Subcutaneous abdominal adipose tissue (tissue), 5 donors: ENCODE measurements around the gene UBL4A.
"Not testable (repeated sequence)": the region's sequence is repeated elsewhere in the genome, so short reads cannot be mapped to it uniquely, and the experiment has no call there.

Experiments
- H3K27ac ChIP-seq: one replicate; pipeline ENCODE4 v1.7.0; 2013; ENCODE audit warnings: low read depth, mild to moderate bottlenecking, inconsistent platforms, low read length, moderate library complexity
- H3K27me3 ChIP-seq, 5 donors: one replicate each; pipeline ENCODE4 v1.7.0; 2013; ENCODE audit warnings: low read length in 5 of 5, inconsistent platforms in 1 of 5; ENCODE audit not compliant: control insufficient read depth in 5 of 5, insufficient read depth in 4 of 5
- H3K36me3 ChIP-seq, 5 donors: one replicate each; pipeline ENCODE4 v1.7.0; 2013; ENCODE audit warnings: low read length in 5 of 5; ENCODE audit not compliant: control insufficient read depth in 5 of 5, insufficient read depth in 5 of 5
- H3K4me1 ChIP-seq, 5 donors: one replicate each; pipeline ENCODE4 v1.7.0; 2013; ENCODE audit warnings: low read length in 5 of 5, mild to moderate bottlenecking in 3 of 5, moderate library complexity in 1 of 5; ENCODE audit not compliant: control insufficient read depth in 5 of 5, insufficient read depth in 5 of 5
- H3K4me3 ChIP-seq, 5 donors: one replicate each; pipeline ENCODE4 v1.7.0; 2013; ENCODE audit warnings: low read length in 5 of 5, low read depth in 1 of 5
- H3K9ac ChIP-seq, 5 donors: one replicate each; pipeline ENCODE4 v1.7.0; 2013; ENCODE audit warnings: low read length in 5 of 5, mild to moderate bottlenecking in 4 of 5, moderate library complexity in 3 of 5
- H3K9me3 ChIP-seq, 5 donors: one replicate each; pipeline ENCODE4 v1.7.0; 2013; ENCODE audit warnings: low read length in 5 of 5; ENCODE audit not compliant: control insufficient read depth in 5 of 5
- donor health status: healthy.
- donor health status: healthy.
- donor health status: healthy.
- donor health status: healthy.
- donor health status: healthy.

Gene UBL4A

DNA sequence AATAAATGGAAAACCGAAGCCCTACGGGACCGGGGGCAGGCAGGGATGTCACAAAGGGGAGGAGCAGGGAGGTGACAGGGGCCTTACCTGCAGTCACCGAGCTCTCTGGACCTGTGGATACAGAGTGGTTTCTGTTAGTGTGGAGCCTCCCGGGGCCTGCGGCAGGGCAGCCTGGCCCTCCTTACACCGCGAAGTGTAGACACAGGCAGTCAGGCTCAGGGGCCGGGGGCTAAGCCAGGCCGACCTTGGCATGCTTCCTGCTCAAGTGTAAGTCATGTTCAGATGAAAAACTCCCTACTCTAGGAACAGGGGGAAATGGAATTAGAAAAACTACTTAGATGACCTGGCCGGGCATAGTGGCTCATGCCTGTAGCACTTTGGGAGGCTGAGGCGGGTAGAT is 25.3 kb upstream of the UBL4A start:
- Histone ChIP-seq H3K9ac (no peak overlapping the region), H3K4me1 (peaks cover 0 to 14% (median 9%) of the 10 kb centered on the region in 5 donors), H3K9me3 (peaks cover 5 to 14% (median 8%) of the 10 kb centered on the region in 5 donors), H3K4me3 (no peak overlapping the region), H3K36me3 (peaks cover 0 to 21% (median 12%) of the 10 kb centered on the region in 5 donors), H3K27me3 (peaks cover 0 to 13% (median 7%) of the 10 kb centered on the region in 5 donors), H3K27ac (no peak overlapping the region)

DNA sequence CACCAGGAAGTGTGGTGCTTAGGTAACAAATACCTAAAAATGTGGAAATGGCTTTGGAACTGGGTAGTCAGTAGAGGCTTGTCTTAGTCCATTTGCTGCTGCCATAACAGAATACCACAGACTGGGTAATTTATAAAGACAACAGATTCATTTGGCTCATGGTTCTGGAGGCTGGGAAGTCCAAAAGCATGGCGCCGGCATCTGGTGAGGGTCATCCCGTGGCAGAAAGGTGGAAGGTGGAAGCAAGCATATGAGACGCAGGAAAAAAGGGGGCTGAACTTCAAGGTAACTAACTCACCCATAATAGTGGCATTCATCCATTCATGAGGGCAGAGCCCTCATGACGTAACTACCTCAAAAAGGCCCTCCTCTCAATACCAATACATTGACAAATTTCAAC is 23.0 kb upstream of the UBL4A start:
- Histone ChIP-seq H3K4me3 (no peak overlapping the region), H3K27ac (no peak overlapping the region), H3K9me3 (peaks cover 5 to 14% (median 8%) of the 10 kb centered on the region in 5 donors), H3K27me3 (peaks cover 0 to 13% (median 9%) of the 10 kb centered on the region in 5 donors), H3K4me1 (peaks cover 0 to 15% (median 8%) of the 10 kb centered on the region in 5 donors), H3K36me3 (peaks cover 0 to 33% (median 18%) of the 10 kb centered on the region in 5 donors), H3K9ac (no peak overlapping the region)

DNA sequence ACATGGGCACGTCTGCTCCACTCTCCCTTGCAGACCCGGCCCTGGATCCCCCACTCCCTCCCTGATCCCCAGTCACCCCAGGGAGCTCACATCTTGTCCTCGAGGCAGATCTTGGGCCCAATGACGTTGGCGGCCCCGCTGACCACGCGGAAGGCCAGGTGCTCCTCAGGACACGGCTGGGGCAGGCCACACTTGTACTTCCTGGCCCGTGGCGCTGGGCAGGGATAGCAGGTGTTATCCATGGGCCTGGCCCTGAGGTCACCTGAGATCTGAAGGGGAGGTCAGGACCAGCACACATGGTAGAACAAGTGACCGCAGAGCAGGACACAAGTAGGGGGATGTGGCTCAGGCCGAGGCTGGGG is 21.9 kb upstream of the UBL4A start:
- Histone ChIP-seq H3K4me3 (no peak overlapping the region), H3K36me3 (peaks cover 0 to 33% (median 18%) of the 10 kb centered on the region in 5 donors), H3K9ac (no peak overlapping the region), H3K27ac (no peak overlapping the region), H3K27me3 (peaks cover 0 to 13% (median 9%) of the 10 kb centered on the region in 5 donors), H3K9me3 (peaks cover 5 to 14% (median 8%) of the 10 kb centered on the region in 5 donors), H3K4me1 (peaks cover 0 to 15% (median 8%) of the 10 kb centered on the region in 5 donors)

DNA sequence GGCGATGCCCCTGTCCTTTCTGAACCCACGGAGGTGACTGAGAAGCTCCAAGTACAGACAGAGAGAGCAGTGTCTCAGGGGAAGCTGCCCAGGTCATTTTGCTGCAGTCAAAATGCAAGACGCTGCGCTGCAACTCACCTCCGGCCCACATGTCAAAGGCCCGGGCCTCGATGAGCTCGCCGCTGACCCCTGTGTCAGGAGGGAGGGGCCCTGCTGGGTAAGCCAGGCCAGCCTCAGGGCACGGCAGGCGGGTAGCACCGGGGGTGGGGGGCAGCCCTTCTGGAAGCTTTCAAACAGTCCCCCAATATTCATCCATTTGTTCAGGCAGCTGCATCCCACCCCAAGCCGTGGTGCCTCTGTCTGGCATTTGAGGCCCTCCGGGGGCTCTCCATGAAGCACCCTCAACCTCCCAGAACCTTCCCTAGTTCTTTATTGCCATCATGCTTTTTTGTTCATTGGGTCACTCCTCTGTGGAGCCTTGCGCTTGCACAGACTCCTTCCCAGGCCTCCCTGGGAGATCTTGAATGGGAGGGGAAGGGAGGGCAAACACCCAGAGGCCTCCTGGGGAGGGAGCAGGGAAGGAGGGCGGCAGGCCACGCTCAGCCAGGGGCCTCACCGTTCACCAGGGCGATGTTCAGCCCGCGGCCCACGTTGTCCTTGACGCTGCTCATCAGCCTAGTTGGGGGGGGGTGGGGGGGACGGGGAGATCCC is 21.4 kb upstream of the UBL4A start:
- H3K9me3 ChIP-seq = peaks cover 5 to 14% (median 8%) of the 10 kb centered on the region in 5 donors
- H3K36me3 ChIP-seq = peaks cover 0 to 33% (median 18%) of the 10 kb centered on the region in 5 donors
- peaks cover 0 to 15% (median 8%) of the 10 kb centered on the region in 5 donors for H3K4me1 ChIP-seq
- H3K27me3 ChIP-seq = peaks cover 0 to 13% (median 9%) of the 10 kb centered on the region in 5 donors
- H3K4me3 ChIP-seq = no peak overlapping the region
- no peak overlapping the region for H3K27ac ChIP-seq
- no peak overlapping the region for H3K9ac ChIP-seq

- peaks cover 5 to 14% (median 8%) of the 10 kb centered on the region in 5 donors for H3K9me3 ChIP-seq
- no peak overlapping the region for H3K4me3 ChIP-seq
- H3K9ac ChIP-seq = no peak overlapping the region
- peak overlapping the region; percentile 77 for H3K27ac ChIP-seq
- peaks cover 0 to 15% (median 8%) of the 10 kb centered on the region in 5 donors for H3K4me1 ChIP-seq
- H3K27me3 ChIP-seq = peaks cover 0 to 13% (median 9%) of the 10 kb centered on the region in 5 donors
- peaks cover 0 to 33% (median 18%) of the 10 kb centered on the region in 5 donors for H3K36me3 ChIP-seq
Measured at GRCh38 chrX:154506483-154507332, 20.3 kb upstream of the UBL4A start.

DNA sequence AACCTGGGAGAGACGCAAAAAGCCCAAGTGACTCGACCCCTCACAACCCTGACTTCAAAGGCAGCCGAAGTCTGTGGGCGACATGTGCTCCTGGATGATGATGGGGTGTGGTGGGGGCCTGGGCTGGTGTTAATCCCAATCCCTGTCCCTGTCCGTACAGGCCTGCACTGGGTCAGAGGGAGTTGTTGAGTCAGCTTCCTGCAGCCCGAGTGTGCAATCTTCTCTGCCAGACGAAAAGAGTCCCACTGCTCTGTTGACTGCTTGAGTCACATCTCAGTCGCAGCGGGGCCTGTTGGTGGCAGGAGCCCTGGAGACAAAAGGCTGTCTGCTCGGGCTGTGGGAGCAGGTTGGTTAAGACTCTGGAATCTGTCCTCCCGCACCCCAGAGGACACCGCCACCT is 19.3 kb upstream of the UBL4A start:
- peaks cover 5 to 14% (median 8%) of the 10 kb centered on the region in 5 donors for H3K9me3 ChIP-seq
- peak overlapping the region; percentile 77 for H3K27ac ChIP-seq
- H3K36me3 ChIP-seq = peaks cover 0 to 33% (median 18%) of the 10 kb centered on the region in 5 donors
- H3K4me3 ChIP-seq = no peak overlapping the region
- peaks cover 0 to 15% (median 8%) of the 10 kb centered on the region in 5 donors for H3K4me1 ChIP-seq
- no peak overlapping the region for H3K9ac ChIP-seq
- peaks cover 0 to 13% (median 6%) of the 10 kb centered on the region in 5 donors for H3K27me3 ChIP-seq

- H3K9ac ChIP-seq = no peak overlapping the region
- no peak overlapping the region for H3K4me3 ChIP-seq
- H3K4me1 ChIP-seq = peaks cover 0 to 15% (median 8%) of the 10 kb centered on the region in 5 donors
- H3K27me3 ChIP-seq = peaks cover 0 to 11% (median 3%) of the 10 kb centered on the region in 5 donors
- no peaks in the 10 kb centered on the region for H3K9me3 ChIP-seq
- H3K27ac ChIP-seq = no peak overlapping the region
- peaks cover 0 to 22% (median 11%) of the 10 kb centered on the region in 5 donors for H3K36me3 ChIP-seq
Measured at GRCh38 chrX:154502989-154503388, 16.6 kb upstream of the UBL4A start.

GRCh38 chrX:154502098-154502497 is 15.7 kb upstream of the UBL4A start:
- peaks cover 0 to 15% (median 9%) of the 10 kb centered on the region in 5 donors for H3K36me3 ChIP-seq
- H3K9ac ChIP-seq = no peak overlapping the region
- H3K4me1 ChIP-seq = peaks cover 0 to 15% (median 8%) of the 10 kb centered on the region in 5 donors
- no peak overlapping the region for H3K27ac ChIP-seq
- no peaks in the 10 kb centered on the region for H3K9me3 ChIP-seq
- H3K27me3 ChIP-seq = peaks cover 0 to 6% (median 3%) of the 10 kb centered on the region in 5 donors
- H3K4me3 ChIP-seq = no peak overlapping the region

DNA sequence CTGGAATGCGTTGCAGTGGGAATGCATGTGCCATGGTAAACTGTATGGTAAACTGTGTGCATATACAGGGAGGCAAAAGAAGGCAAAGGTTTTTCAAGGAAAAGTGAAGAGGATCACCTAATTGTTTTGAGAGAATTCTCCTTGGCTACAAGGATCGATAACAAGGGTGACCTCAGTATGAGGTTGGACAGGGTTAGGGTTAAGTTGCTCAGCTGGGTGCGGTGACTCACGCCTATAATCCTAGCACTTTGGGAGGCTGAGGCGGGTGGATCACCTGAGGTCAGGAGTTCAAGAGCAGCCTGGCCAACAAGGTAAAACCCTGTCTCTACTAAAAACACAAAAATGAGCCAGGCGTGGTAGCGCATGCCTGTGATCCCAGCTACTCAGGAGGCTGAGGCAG is 15.0 kb upstream of the UBL4A start:
- not testable (repeated sequence) for H3K4me3 ChIP-seq, H3K27ac ChIP-seq, H3K9ac ChIP-seq, H3K27me3 ChIP-seq, H3K9me3 ChIP-seq, H3K36me3 ChIP-seq
- peaks cover 0 to 15% (median 8%) of the 10 kb centered on the region in 5 donors for H3K4me1 ChIP-seq
